Mucosa of gallbladder (tissue), 1 donor: ENCODE results near the gene SYCP3. TPM values are rescaled to one million over a fixed set of nuclear protein-coding genes. Genes with fewer than 3 reads are reported as not detected.
"Not testable (repeated sequence)": the region's sequence is repeated elsewhere in the genome, so short reads cannot be mapped to it uniquely, and the experiment has no call there.

ENCODE experiments used
- DNase-seq: peaks from one replicate; pipeline ENCODE4 v3.0.0-alpha.2; 2020; ENCODE audit warnings: low spot score
- total RNA-seq: library from RNA; stranded (reverse); gene quantifications from one replicate; pipeline ENCODE4 v1.2.1, GENCODE V29; 2021
- donor health status: DM: no; HTN: no; CAD: no.

Gene SYCP3
- total RNA-seq, 1 donor from 2014 or later: 0.32 TPM

DNA sequence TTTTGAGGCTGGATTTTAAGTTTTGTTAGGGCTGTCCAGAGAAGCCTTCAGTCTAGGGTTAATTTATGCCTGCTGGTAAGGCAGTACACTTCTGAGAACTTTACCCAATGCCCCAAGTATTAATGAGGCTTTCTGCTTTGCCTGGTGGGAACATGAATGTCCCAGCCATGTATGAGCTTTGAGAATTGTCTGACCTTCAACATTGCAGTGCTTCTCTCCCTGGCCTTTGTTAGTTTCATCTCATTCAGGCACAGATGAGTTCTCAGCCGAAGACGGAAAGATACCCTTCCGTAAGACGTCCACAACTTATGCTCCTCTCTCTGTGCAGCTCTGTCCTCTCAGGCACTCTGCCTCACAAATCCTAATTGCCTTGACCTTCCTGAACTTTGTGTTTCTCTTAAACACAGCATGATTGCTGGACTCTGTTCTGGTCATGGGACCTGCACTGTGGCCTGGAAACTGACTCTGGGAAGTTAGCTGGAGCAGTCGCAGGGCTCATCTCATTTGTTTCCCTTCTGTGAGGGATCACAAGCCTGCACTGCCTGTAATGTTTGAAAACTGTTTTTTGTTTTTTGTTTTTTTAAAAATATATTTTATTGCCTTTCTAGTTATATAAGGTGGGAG, 26.1 kb downstream of the SYCP3 start:
- peak; percentile 67 for DNase-seq

DNA sequence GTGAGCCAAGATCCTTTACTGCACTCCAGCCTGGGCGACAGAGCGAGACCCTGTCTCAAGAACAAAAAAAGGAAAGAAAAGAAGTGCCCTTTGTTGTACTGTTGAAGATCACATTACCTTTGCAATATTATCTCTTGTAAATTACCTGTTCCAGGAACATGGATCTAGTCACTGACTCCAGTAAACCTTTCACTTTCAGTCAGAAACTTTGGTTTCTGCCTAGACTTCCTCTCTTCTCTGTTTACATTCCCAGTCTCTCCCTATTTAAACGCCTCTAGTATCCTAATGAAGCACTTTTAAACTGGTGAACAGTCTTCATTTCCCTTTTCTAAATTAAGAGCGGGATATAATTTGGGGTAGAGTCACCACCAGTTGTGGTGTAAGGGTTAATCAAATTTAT, 29.0 kb downstream of the SYCP3 start:
- DNase-seq: no peak

DNA sequence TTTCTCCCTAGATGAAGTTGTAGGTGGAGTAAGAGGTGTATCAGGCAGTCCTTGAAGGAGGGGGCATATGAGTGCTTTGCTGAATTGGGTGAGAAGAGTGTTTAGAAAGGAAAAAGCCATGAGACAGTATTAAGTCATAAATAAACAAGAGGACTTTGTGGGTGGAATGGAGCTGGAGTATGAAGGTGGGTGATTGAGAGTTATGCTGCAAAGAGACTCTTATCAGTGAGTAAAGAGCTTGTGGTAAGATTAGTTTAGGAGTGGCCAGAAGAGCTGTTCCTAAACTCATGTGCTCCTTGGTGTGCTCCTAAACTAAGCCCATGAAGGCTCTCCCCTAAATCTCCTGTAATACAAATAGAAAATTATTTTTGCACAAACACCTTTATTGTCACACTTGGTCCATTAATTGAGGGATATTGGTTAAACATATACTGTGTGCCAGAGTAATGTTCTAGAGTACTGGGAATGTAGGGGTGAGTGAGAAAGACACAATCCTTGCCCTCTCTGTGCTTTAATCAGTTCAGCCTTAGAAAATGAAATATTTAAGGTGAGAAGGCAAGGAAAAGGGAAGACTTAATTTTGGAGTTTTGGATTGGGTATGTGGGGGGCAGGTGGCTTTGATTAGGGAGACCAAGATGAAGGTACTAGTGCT, 32.0 kb downstream of the SYCP3 start:
- no peak for DNase-seq

DNA sequence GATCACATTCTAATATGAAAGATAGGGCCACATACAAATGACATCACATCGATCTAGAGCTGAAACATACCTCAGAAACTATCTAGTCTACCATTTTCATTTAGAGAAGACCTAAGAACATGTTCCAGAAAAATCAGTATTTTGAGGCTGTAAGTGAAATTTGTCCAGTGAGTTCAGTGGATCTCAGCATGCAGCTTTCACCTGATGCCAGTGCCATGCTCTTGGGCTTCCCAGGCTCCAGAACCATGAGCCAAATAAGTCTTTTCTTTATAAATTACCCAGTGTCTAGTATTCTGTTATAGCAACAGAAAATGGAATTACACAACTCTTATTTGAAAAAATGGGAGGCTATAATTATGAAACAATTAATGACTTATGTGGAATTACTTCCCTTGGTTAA, 32.9 kb downstream of the SYCP3 start:
- no peak for DNase-seq

DNA sequence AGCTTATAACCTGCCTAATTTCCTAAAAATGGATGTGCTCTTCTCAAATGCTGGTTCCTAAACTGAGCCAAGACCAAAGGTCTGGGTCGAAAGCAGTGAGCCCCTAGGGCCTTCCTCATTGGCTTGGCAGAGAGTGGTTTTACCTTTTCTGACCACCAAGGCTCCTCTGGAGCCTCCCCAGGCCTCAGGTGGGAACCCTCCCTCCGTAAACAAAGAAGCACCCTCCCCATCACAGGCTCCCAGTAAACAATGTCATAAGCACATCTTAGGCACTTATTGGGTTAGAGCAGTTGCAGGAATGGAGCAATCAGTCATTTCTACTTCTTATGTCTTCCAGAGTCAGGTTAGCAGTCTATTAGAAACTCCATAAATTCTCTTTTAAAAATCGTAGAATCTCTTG, 35.8 kb downstream of the SYCP3 start:
- no peak for DNase-seq

DNA sequence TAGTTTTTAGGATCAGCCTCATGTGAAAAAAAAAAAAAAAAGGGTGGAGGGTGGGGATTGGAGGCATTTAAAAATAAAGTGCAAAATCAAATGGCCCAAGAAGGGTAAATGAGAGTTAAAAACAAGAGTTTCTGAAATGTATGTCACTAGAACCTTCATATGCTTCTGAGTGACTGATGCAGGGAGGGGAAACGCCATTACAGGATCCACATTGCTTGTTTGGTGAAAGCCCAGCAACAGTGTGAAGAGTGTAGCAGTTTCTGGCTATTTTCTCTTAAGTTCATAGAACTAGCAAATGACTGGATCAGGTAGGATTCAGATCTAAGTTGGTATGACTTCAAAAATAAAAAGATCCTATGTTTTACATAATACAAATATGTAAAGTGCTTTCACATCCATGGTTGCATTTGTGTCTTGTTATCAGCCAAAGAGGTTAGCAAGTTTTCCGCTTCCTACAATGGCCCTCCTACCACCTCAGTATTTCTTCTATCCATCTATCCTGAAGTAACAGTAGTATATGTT, 38.9 kb downstream of the SYCP3 start:
- no peak for DNase-seq

DNA sequence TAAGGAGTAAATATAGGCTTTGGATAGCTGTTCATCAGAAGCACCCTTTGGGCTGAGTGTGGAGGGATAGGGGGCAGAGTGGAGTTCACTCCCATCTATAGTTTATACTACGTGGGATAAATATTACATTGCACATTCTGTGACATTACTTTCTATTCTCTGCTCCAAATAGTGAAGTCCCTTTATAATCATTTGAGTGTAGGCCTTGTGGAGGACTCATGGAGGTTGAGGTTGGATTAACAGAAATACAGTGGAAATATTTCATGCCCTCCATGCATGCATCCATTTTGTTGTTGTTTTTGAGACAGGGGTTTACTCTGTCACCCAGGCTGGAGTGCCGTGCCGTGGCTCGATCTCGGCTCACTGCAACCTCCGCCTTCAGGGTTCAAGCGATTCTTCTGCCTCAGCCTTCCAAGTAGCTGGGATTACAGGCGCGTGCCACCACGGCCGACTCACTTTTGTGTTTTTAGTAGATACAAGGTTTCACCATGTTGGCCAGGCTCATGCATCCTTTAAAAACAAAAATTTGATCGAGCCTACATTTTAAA, 40.4 kb downstream of the SYCP3 start:
- no peak for DNase-seq

DNA sequence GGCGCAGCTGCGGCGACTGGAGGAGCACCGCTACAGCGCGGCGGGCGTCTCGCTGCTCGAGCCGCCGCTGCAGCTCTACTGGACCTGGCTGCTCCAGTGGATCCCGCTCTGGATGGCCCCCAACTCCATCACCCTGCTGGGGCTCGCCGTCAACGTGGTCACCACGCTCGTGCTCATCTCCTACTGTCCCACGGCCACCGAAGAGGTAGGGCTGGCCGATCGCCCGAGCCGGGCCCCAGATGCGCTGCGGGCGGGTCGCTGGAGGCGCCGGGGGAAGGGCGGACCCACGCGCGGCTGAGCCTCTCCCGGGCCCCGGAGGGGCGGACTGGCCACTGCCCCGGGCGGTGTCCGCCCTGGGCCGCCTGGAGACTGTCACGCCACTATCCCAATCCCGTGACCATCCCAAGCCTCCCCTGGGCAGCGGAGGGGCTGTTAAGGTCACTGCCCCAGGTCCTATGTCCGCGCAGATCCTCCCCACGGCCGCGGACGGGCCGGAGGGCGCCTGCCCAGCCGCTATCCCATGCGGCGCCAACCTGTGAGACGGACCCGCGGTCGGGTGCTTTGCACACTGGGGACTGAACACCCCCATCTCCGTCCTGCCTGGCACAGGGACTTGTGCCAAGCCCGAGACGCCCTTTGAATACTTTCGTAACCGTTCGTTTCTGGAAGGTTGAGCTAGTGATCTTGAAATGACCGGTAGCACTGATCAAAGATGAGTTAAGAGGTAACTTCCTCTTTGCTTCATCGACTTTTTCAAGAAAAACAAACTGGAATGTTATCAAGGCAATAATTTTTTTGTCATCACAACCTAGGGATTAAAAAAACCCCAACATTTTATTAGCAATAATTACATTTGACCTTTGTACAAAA, 41.1 kb downstream of the SYCP3 start:
- peak; percentile 62 for DNase-seq

DNA sequence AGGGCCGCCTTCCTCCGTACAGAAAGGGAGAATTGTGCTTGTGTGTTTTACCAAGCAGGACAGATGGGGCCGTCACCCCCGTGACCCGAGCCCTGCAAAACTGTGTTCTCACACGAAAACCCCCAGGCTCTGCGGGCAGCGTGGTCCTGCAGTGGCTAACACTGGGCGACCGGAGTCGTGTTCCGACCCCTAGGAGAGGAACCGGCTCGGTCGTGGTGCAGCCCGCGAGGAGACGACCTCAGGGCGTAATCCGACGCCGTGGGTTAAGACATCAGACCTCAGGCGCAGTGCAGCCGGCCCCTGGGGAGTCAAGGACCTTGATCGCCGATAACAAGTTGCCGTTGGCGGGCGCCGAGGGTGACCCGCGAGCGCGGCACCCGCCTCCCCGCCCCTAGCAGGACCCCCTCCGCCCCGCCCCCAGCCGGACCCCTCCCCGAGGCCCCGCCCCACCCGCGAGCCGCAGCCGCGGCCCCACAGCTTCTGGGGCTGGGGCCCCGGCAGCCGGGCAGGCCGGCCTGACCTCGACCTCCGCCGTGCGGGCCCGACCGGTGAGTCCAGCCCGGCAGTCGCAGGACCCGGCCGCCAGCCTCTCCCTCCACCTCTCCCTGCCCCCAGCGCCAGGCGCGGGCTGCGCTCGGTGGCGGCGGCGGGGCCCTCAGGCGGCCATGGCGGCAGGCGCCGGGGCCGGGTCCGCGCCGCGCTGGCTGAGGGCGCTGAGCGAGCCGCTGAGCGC, 41.9 kb downstream of the SYCP3 start, which contains the start of gene CHPT1:
CHPT1 (plus strand) TSS at position 444 of the 733 bp plus-strand sequence; CDS start at position 666, 222 bp downstream.
- DNase-seq: peak; percentile 57

DNA sequence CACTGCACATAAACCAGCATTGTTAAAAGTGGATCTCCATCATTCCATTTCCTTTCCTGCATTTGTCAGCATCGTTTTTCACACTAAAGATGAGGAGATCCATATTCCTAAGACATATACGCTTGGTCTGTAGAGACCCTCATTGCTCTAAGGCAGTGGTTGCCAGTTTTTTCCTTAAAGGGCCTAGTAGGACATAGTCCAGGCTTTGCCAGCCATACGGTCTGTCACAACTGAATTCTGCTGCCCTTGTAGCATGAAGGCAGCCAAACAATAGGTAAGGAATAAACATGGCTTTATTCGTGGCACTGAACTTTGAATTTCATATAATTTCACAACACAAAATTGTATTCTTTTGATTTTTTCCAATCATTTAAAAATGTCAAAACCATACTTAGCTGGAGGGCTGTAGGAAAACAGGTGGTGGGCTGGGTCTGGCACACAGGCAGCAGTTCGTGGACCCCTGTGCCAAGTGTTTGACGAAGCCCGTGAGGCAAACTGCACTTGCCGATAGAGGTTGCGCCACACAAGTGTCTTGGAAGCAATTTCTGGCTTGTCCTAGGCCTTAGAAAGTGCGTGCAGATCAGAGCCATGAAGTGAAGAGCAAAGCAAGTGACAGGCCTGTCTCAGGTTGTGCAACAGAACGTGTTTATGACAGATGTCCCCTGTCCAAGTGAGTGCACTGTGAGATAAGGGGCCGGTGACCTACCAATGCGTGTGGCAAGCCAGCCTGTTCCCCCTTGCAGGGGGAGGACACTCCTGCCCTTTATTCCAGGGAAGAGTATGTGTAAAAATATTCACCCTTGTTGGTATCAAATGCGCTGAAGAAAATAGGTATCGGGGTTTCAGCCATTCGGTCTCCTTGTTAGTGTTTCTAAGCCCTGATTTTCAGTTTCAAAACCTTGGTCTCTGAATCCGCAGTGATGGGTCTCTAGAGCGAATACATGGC, 42.7 kb downstream of the SYCP3 start:
- peak; percentile 34 for DNase-seq

DNA sequence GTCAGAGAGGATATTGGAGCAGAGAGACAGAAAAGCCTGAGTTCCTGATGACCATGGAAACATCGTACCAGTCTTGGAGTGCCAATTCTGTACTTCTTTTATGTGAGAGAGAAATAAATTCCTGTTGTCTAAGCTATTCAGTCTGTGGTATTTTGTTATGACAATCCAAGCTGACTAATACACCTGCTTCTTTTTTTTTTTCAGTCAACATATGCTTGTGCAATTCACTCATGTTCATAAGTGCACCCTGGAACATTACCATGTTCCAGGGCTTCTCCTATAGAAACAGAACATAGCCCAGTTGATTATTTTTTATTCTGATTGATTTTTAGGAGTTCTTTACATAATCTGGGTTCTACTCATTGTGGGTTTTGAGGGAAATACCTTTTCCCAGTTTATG, 43.6 kb downstream of the SYCP3 start:
- DNase-seq: no peak

DNA sequence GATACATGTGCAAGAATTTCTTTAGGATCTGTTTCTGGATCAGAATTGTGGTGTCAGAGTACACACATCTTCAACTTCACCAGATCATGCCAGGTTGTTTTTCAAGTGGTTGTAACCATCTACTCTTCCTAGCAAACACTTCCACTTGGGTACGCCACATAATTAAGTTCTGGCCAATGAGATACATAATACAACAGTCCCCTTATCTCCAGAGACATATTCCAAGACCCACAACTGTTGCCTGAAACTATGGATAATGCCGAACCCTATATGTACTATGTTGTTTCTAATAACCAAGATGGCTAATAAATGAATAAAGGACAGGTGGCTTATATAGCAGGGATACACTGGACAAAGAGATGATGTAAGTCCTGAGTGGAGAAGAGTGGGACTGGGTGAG, 44.3 kb downstream of the SYCP3 start:
- no peak for DNase-seq

DNA sequence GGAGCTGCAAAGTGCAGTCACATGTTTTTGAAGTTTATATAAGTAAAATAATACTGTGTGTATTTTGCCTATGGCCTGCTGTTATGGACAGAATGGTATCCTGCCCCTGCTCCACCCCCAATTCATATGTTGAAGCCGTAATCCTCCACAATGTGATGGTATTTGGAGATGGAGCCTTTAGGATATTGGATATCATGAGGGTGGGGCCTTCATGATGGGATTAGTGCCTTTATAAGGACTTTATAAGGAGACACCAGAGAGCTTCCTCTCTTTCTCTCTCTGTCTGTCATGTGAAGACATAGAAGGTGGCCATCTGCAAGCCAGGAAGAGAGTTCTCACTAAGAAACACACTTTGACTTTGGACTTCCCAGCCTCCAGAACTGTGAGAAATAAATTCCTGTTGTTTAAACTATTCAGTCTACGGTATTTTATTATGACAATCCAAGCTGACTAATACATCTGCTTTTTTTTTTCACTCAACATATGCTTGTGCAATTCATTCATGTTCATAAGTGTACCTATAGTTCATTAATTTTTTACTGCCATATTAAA, 44.9 kb downstream of the SYCP3 start:
- no peak for DNase-seq

DNA sequence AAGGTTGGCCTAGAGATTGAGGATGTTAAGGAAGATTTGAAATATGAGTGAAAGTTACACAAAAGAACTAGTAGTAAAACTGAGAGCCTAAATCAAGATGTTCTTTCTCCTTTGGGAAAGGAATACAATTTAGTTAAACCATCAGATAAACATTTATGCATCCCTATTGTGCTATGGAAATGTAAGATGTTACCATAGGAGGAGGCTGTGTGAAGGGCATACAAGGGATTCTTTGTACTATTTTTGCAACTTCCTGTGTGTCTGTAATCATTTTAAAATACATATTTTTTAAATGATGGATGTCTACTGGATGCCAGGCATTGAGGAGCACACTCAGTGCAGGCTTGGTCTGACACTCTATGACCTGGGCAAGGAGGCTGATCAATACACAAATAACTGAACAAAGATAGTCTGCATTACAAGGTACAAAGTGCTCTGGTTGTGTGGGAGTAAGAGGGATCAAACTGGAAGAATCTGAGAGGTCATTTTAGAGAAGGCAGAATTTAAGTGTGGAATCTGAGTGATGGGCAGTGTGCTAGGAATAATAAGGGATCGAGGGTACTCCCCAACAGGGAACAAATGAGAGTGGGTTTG, 47.7 kb downstream of the SYCP3 start:
- peak; percentile 28 for DNase-seq

DNA sequence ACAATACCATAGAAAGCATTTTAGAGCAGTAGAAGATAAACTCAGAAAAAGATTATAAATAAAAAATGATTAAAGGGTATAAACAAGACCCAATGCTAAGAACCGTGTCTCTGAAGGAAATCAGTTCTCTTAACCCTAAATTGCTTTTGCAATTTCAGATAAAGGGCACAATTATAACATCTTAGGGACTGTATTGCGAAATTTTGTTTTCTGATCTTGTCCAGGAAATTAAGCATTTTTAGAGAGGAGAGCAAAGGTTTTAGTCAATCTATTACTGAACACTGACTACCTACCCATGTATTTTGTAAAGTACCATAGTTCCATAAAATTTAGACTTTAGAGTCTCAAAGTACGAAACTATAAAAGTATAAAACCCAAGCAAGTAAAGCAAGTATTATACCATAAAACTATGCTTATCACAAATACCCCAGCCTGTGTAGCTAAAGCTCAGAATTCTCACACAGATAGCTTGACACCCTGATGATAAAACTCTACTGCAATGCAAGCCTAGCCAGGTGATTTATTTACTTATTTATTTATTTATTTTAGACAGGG, 48.6 kb downstream of the SYCP3 start:
- no peak for DNase-seq

DNA sequence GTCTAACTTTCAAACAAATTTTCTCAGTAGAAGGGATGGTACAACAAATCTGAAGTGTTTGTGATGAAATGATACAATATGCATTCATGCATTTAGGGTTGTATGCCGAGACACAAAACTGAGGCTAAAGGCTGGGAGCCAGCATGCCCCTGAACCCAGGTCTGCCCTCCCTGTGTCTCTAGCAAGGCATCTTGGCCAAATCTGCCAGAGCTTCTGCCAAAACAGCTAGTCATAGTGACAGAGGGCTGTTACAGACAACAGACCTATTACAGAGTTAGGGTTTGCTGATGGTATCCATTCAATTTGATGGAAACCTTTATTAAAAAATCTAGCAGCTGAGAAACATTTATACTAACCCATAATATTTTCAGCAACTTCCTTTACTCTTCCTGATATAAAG, 53.1 kb downstream of the SYCP3 start:
- DNase-seq: no peak

DNA sequence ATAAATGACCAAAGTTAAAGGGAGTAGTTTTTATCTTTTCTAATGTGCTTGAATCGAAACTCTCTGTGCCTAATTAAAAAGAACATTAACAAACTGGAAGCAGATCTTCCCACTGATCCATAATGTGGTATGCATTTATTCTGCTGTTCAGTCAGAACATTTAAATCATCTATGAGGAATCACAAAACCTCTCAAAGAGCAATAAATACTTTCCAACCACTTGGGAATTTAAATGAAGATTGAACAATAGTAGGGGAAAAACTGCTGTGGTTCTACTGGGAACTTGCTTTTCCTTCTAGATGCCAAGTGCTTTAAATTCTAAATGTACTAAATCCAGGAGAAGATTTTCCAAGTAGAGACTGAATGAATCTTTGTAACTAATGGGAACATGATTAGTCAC, 54.2 kb downstream of the SYCP3 start:
- DNase-seq: no peak

DNA sequence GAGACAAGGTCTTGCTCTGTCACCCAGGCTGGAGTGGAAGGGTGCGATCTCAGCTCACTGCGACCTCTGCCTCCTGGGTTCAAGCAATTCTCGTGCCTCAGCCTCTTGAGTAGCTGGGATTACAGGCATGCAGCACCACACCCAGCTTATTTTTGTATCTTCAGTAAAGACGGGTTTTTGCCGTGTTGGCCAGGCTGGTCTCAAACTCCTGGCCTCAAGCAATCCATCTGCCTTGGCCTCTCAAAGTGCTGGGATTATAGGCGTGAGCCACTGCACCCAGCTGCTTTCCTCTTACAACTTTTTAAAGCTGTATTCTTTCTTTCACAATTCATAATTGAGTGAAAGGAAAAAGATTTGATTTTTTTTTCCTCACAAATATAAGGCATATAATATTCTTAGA, 57.6 kb downstream of the SYCP3 start:
- DNase-seq: not testable (repeated sequence)

DNA sequence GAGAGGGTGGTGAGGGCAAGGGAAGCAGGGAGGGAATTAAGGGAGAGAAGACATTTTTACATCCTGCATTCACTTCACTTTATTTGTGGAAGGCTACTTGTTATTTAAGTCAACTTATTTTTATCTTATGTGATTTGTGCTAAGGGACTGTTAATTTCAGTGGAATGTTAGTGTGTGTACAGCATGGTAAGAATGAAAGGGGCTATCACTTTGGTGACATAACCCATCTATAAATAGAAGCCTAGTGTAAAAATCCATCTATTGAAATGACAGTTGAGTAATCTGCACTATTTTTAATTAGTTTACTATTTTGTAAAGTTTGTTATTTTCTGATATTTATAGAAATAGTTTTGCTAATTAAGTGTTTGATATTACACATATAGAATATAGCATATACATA, 58.6 kb downstream of the SYCP3 start:
- no peak for DNase-seq
